NT2/D1 (cell line): Measurements from ENCODE around the gene PIP4K2C.
"Not testable (repeated sequence)": the region's sequence is repeated elsewhere in the genome, so short reads cannot be mapped to it uniquely, and the experiment has no call there.

Experiments
- SUZ12 ChIP-seq: IDR thresholded peaks from 2 replicates; pipeline ENCODE4 v1.6.1; 2011; ENCODE audit not compliant: insufficient read length, insufficient read depth; ENCODE audit errors: extremely low read depth
- YY1 ChIP-seq: IDR thresholded peaks from 2 replicates; pipeline ENCODE4 v1.6.1; 2011; ENCODE audit not compliant: insufficient read length, insufficient read depth
- ZNF274 ChIP-seq: IDR thresholded peaks from 2 replicates; pipeline ENCODE4 v1.6.1; 2011; ENCODE audit warnings: mild to moderate bottlenecking, low read depth, low read length

GRCh38 chr12:57618431-57618830 lies 27.4 kb downstream of the PIP4K2C start:
- TF ChIP-seq SUZ12, YY1, ZNF274: not testable (repeated sequence)
